NCI-H446 (cell line): ENCODE data around the gene EMP2.
"Not testable (repeated sequence)": the region's sequence is repeated elsewhere in the genome, so short reads cannot be mapped to it uniquely, and the experiment has no call there.

ENCODE experiments used
- DNase-seq, 2 experiments: peaks; one replicate each; lab custom pipeline; 2025; lab: John Stamatoyannopoulos, UW

EMP2 gene

DNA sequence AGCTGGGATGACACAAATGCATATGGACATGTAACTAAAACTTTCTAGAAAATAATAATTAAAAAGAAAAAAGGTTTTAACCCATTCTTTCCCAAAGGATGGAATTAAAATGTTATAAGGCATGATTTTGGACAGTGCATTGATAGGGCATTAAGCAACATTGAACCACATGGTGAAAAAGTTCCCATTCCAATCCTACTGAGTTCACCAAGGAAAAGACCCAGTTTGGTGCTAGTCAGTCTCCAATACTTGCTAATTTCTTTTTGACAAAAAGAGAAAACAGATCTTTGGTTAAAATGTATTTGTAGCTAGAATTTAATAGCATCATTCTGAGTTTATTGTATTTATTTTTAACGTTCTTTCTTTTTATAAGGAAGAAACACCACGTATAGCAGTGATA, 28.1 kb downstream of the EMP2 start:
- DNase-seq, result no peak

DNA sequence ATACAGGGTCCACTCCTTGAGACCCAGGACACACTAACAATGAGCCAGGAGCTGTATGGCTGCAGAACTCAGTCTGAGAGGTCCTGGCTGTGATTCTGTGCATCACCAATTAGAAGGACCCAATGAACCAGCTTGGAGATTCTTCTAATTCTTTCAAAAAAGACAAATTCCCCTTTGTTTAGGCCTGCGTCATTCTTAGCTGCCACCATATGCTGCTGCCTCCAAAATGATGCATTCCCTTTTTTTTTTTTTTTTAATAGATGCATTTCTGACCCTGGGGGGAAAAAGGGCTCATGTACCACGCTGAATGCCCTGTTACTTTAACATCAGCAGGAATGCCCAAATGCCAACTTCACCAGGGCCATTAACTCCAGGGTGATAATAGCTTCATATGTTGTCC, 28.5 kb downstream of the EMP2 start:
- no peak for DNase-seq

DNA sequence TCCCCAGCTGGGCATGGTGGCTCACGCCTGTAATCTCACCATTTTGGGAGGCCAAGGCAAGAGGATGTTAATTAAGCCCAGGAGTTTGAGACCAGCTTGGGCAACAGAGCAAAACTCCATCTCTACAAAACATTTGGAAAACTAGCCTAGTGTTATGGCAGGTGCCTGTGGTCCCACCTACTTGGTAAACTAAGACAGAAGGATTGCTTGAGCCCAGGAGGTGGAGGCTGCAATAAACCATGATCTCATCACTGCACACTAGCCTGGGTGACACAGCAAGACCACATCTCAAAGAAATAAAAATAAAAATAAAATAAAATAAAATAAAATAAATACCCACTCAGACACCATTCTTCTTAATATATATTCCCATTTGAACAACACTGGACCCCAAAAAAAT, 32.0 kb downstream of the EMP2 start:
- DNase-seq, result no peak

DNA sequence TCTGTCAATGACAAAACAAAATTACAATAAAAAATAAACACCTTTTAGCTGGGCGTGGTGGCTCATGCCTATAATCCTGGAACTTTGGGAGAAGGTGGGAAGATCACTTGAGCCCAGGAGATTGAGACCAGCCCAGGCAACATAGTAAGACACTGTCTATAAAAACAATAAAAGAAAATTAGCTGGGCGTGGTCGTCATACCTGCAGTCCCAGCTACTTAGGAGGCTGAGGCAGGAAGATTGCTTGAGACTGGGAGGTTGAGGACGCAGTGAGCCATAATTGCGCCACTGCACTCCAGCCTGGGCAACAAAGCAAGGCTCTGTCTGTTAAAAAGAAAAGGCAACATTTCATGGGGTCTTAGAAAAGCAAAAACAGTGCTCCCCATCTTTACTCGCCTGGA, 32.7 kb downstream of the EMP2 start:
- no peak for DNase-seq

DNA sequence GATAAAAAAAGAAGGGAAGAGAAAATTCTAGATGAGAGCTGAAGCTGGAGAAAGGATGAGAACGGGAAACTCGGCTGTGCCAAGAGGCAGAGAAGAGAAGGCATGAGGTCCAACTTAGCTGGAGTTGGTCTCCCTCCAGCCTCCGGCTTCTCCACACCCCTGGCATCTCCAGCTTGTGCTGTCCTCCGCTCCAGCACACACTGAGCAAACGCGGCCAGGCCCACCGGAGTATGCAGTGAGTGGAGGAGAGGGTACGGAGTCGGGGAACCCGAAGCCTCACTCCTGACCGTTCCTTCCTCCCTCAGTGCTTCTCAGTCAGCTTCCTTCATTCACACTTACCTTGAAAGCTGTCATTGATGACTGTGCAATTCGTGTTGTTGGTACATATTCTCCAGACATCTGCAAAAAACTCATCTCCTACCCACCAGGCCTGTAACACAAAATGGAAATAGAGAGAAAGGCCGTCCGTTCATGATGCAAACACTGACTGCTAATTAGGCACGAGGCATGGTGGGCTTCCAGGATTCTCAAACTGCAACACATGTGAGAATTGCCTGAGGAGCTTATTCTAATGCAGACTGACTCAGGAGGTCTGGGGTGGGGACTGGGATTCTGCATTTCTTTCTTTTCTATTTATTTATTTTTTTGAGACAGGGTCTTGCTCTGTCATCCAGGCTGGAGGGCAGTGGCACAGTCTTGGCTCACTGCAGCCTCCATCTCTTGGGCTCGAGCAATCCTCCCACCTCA, 37.0 kb downstream of the EMP2 start:
- no peak for DNase-seq

DNA sequence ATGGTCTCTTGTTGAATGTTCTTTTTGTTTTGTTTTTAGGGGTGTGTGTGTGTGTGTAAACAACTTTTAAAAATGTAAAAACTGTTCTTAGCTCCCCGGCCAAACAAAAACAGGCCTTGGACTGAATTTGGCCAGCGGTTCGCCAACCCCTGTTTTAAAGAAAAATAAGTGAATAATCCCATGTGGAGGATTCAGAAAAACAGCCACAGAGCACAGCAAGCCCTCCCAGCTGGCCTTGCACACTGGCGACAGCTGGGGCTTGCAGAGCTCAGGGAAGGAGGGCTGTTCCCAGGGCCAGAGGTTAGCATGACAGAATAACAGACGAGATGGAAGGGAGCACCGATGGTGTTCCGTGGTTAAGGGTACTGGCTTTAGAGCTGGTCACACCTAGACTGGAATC, 39.0 kb downstream of the EMP2 start:
- no peak for DNase-seq

DNA sequence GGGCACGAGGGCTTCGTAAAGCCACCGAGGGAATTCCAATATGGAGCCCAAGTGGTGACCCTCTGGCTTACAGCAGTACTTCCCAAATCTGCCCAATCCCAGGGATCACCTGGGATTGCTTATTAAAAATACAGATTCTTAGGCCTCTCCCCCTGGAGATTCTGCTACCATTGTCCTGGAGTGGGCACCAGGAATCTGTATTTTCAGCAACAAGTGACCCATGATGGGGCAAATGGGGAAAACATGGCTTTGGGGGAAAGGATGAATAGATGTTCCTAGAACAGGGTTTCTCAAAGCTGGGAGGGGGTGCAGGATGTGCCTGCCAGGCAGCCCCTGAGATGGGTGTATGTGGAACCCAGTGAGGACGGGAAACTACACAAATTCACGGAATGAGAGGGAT, 40.6 kb downstream of the EMP2 start:
- no peak for DNase-seq

DNA sequence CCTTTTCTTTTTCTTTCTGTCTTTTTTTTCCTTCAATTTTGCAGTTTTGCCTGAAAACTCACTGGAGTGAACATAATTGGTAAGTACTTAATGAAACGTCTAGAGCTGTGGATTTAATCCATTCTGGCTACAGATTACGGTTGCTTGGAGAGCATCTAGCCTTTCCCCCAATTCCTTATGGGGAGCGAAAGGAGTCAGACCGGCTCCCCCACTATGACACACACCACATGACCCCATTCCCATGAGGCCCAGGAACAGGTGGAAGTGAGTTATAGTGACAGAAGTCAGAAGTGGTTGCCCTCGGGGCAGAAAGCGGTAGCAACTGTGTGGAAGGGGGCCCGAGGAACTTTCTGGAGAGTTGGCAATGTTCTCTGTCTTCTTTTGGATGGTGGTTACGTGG, 41.2 kb downstream of the EMP2 start:
- no peak for DNase-seq

DNA sequence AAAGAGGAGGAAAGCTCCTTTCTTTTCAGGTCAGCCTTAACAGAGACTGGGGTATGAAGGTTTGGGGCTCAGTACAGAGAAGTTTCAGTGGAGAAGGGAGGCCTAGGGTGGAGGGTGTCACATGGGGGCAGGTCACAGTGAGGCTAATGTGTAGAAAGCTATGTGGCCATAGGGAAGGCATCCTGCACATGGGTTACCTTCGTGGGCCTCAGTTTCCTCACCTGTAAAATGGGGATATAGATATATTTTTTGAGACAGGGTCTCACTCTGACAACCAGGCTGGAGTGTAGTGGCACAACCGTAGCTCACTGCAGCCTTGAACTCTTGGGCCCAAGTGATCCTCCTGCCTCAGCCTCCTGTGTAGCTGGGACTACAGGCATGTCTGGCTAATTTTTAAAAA, 41.8 kb downstream of the EMP2 start:
- no peak for DNase-seq

DNA sequence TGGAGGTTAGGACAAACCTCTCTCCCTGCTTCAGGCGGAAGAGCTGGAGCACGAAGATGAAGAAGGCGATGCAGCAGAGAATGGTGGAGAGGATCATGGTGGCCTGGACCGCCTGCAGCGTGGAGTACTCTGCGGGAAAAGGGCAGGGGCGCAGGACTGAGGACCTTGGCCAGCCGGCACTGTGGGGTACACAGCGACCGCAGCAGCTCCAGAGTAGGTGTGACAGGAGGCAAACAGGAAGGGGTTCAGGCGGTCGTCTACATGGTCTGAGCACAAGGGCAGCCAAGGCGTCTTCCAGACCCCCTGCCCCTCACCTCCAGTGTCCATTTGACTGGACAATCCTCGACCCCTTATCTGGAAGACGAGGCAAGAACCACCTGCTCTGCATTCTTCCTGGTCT, 42.5 kb downstream of the EMP2 start:
- DNase-seq, result no peak

DNA sequence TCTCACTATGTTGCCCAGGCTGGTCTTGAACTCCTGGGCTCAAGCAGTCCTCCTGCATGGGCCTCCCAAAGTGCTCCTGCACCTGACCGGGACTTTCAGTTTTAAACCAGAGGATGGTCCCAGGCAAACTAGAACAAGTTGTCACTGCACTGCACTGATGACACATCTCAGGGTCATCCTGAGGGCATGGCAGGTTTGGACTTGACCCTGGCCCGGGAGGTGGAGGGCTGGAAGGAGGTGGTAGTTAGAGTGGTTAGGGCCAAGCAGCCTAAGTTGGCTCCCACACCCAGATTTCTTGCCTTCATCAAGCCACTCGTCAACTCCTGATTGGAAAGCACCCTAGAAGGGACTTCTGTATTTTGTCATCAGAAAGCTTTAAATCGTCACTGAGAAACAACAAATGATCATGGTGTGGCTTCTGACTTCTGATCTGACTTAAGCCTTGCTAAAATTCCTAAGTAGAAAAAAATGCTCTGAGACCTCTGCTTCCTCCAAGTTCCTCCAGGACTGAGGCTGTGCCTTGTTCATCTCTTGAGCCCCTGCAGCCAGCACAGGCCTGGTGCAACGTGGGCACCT, 43.5 kb downstream of the EMP2 start:
- DNase-seq, result no peak

DNA sequence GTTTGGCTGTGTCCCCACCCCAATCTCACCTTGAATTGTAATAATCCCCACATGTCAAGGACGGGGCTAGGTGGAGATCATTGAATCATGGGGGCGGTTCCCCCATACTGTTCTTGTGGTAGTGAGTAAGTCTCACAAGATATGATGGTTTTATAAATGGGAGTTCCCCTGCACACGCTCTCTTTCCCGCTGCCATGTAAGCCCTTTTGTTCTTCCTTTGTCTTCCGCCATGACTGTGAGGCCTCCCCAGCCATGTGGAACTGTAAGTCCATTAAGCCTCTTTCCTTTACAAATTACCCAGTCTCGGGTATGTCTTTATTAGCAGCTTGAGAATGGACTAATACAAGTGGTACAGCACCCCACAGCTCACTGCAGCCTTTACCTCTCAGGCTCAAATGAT, 44.1 kb downstream of the EMP2 start:
- DNase-seq, result not testable (repeated sequence)

DNA sequence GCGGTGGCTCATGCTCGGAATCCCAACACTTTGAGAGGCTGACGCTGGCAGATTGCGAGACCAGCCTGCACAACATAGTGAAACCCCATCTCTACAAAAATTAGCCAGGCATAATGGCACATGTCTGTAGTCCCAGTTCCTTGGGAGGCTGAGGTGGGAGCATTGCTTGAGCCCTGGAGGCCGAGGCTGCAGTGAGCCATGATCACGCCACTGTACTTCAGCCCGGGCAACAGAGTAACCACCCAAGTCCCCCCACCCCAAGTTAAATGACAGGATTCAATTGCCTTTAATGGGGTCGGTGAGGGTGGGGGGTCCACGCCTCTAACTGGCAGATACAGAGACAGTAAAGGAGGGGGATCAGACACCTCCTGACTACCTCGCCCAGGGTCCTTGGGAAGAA, 44.9 kb downstream of the EMP2 start:
- DNase-seq, result no peak

DNA sequence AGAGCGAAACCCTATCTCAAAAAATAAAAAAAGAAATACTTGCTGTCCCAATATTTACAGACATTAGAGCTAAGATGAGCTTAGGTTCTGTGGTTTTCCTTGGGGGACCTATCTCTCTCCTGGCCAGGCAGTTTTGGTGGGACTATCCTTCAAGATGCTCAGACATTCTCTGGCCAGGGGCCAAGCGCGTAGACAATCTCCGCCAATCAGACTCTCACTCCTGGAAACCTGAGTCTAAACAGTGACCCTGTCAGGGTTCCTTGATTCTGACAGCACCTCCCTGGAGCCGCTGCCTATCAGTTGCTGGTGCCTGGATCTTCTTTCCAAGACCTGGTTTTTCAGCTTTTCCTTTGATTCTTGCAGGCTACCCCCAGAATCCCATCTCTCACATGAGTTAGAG, 45.6 kb downstream of the EMP2 start:
- DNase-seq, result no peak

DNA sequence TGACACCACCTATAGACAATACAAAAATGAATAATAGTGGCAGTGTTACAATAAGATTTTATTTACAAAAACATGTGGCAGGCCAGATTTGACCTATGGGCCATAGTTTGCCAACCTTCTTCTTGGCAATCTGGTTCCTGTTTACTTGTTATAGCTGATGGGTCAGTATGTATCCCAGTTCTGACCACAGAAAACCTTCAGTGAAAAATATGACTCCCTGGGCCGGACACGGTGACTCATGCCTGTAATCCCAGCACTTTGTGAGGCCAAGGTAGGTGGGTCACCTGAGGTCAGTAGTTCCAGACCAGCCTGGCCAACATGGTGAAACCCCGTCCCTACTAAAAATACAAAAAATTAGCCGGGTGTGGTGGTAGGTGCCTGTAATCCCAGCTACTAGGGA, 46.8 kb downstream of the EMP2 start:
- DNase-seq, result not testable (repeated sequence)

DNA sequence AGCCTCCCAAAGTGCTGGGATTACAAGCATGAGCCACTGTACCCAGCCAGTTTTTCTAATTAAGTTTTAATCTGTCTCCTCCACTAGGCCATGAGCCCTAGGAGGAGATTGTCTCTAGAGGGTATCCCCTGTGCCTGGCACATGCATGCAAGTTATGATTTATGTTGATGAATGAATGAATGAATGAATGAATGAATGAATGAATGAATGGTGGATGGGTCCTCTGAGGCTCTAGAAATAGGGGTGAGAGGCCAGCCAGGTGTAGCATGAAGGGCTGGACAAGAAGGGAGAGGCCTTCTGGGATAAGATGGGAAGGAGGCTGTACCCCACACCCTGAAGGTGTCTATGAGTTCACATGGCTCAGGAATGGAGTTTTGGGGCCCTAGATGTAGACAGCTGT, 48.8 kb downstream of the EMP2 start:
- no peak for DNase-seq

DNA sequence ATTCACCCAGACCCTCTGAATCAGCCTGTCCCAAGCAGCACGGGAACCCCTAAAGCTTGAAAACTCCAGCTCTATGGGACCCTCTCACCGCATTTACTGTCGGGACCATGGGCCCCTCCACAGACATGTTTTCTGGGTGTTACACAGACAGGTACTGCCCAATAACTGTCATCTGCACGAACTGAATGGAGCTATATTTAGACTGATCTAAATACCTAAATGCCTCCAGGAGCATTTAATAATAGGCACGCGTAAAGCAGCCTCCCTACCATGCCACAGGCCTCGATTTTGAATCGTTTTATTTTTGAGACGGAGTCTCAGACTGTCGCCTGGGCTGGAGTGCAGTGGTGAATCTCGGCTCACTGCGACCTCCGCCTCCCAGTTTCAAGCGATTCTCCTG, 49.7 kb downstream of the EMP2 start:
- no peak for DNase-seq

DNA sequence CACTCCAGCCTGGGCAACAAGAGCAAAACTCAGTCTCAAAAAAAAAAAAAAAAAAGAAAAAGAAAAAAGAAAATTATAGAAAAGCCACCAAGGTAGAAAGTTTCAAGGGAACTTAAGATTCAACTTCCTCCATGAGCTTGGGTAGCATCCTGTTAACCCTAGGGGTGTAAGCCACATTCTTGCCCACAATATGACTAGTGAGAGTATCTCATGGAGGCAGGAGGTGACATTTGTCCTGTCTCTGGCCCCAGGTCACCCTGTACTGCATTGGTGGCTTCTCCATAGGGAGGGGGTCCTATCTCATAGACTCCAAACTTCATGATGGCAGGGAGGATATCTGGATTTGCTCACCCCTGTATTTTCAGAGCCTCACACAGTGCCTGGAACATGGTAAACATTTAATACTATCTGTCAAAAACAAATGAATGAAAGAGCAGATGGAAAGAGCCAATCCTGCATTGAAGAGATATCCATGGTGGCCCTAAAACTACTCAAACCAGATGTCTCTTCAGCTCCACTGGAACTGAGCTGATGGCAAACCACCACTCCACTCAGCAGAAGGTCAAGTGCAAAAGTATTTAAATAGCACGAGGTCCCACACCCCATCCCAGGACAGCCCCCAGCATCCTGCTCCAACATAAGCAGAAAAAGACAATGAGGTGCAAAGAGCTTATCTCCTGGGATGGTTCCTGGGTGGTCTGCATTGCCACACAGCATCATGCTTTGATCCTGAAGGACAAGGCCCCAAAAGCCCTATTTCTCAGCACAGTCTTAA, 50.3 kb downstream of the EMP2 start:
- no peak for DNase-seq

DNA sequence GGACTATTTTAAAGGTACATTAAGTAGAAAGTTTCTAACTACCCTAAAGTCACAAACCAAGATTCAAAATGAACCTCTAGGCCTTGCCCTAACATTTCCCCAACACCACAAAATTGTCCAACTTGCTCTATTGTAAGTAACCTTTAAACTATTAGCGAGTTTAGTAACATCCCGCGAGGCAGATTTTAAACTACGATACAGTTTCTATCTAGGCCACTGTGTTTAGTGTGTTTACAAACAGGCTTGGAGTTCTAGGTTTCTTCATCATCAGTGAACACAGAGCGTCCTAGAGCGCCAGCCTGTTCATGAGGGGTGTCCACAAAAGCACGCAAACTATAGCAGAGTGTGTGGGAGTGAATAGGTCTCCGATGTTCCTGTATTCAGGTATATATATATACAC, 51.8 kb downstream of the EMP2 start:
- DNase-seq, result no peak

DNA sequence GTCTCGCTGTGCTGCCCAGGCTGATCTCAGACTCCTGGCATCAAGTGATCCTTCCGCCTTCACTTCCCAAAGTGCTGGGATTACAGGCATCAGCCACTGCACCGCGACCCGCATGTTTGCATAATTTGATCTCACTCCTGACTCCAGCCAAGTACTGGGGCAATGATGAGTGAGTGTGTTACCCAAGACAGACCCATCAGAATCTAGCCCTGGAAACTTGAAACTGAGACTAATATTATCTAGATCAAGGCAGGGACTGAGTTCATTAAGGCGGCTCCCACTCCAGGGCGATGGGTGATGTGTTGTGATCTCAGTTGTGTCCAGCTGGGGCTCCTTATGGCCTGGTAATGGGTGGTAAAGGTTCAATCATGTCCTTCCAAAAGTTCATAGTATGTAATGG, 53.4 kb downstream of the EMP2 start:
- no peak for DNase-seq

DNA sequence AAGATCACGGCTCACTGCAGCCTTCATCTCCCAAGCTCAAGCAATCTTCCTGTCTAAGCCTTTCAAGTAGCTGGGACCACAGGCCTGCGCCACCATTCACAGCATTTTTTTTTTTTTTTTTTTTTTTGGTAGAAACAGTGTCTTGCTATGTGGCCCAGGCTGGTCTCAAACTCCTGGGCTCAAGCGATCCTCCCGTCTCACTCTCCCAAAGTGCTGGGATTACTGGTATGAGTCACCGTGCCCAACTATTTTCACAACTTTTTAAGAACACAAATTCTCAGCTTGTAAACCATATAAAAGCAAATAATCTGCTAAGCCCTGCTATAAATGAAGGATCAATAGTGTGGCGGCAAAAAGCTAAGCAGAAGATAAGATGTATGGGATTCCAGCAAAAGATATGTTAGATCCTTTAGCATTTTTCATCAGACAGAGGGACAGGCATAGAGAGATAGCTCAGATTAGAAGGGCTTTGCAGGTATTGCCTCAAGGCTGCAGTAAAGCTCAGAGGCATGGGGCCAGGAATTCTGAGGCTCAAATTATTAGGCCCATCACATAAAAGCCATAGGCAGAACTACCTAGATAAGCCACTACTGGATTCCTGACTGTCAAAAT, 55.1 kb downstream of the EMP2 start:
- no peak for DNase-seq

DNA sequence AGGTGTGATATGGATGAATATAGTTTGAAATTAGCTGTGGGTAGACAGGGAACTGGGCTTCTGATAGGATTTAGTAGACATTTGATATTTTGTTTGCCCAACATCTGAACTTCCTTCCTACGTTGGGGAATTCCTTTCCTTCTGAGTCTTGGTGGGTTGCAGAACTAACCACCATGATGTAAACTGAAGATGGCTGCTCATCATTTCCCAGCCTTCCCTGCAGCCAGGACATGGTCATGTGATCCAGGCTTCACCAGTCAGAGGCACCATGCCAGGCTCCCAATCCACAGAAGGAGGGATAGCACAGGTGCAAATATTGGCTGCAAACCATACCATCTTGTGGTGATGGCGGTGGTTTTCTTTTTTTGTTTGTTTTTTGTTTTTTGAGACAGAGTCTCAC, 57.4 kb downstream of the EMP2 start:
- DNase-seq, result no peak

DNA sequence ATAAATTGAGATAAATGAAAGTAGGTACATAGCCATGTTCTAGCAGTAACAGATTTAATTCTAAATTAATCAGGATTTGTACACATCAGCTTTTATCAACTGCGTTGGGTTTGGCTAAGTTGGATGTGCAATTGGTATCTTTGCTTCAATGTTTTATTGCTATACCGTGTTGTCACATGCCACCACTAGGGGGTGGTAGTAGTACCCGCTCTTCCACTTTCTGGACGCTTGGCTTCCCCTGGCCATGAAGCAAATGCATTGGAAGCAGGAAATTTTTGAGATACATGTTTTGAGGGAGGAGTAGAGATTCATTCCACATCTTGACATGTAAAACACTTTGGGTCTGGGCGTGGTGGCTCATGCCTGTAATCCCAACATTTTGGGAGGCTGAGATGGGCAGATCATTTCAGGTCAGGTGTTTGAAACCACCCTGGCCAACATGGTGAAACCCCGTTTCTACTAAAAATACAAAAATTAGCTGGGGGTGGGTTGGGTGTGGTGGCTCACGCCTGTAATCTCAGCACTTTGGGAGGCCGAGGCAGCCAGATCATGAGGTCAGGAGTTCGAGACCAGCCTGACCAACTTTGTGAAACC, 58.6 kb downstream of the EMP2 start:
- peak; percentile 11 to 55 for DNase-seq
